Natural killer cell (primary cell): ENCODE measurements around the gene CNPY4. TPM values are rescaled to one million over a fixed set of nuclear protein-coding genes. Genes with fewer than 3 reads are reported as not detected.

Experiments
- ATAC-seq, 3 donors: fragments of 150-1000 bp in 2 of 3; fragments of 200-7000 bp in 1 of 3; cut with Tn5 transposase; 1 replicate in 1 of 3; 2 replicates in 2 of 3; pipeline ENCODE4 v1.10.0; 2021; ENCODE audit warnings: mild to moderate bottlenecking in 2 of 3, moderate library complexity in 2 of 3
- DNase-seq, 2 donors: peaks; one replicate each; pipeline versions ENCODE4 v3.0.0 to v3.0.0-alpha.2; 2013 to 2021; ENCODE audit warnings: mixed read lengths in 1 of 2
- H3K27ac ChIP-seq: one replicate; pipeline ENCODE4 v1.5.1; 2013; ENCODE audit warnings: mild to moderate bottlenecking, low read length
- H3K27me3 ChIP-seq: one replicate; pipeline ENCODE4 v1.6.1; 2013; ENCODE audit warnings: low read length; ENCODE audit not compliant: control insufficient read depth, insufficient read depth
- H3K36me3 ChIP-seq: one replicate; pipeline ENCODE4 v1.6.1; 2013; ENCODE audit warnings: low read length; ENCODE audit not compliant: control insufficient read depth, insufficient read depth
- H3K4me1 ChIP-seq: one replicate; pipeline ENCODE4 v1.6.1; 2013; ENCODE audit warnings: low read length; ENCODE audit not compliant: control insufficient read depth, insufficient read depth
- H3K4me3 ChIP-seq: one replicate; pipeline ENCODE4 v1.5.1; 2013; ENCODE audit warnings: low read length
- H3K9me3 ChIP-seq: one replicate; pipeline ENCODE4 v1.6.1; 2013; ENCODE audit warnings: low read length; ENCODE audit not compliant: control insufficient read depth, insufficient read depth
- H3K27ac Mint-ChIP-seq, 2 donors: one replicate each; pipeline ENCODE4 v1.8.0; 2022; ENCODE audit warnings: mild to moderate bottlenecking in 2 of 2, mixed read lengths in 2 of 2, moderate library complexity in 1 of 2
- H3K27me3 Mint-ChIP-seq, 2 donors: one replicate each; pipeline ENCODE4 v1.8.0; 2022; ENCODE audit warnings: low read depth in 2 of 2, mixed read lengths in 2 of 2
- H3K36me3 Mint-ChIP-seq: one replicate; pipeline ENCODE4 v1.8.0; 2022; ENCODE audit warnings: mixed read lengths
- H3K4me1 Mint-ChIP-seq, 2 donors: one replicate each; pipeline ENCODE4 v1.8.0; 2022; ENCODE audit warnings: mixed read lengths in 2 of 2
- H3K4me3 Mint-ChIP-seq: one replicate; pipeline ENCODE4 v1.8.0; 2022; ENCODE audit warnings: mild to moderate bottlenecking, moderate library complexity, mixed read lengths
- H3K9me3 Mint-ChIP-seq, 2 donors: one replicate each; pipeline ENCODE4 v1.8.0; 2022; ENCODE audit warnings: mixed read lengths in 2 of 2
- CTCF ChIP-seq: fragments of 200-600 bp; IDR thresholded peaks from one replicate; pipeline ENCODE4 v1.8.0; 2022; ENCODE audit warnings: antibody characterized with exemption
- WGBS: methylation state at CpG from one replicate; pipeline ENCODE4 v1.1.7; 2013; ENCODE audit warnings: missing lambda C conversion rate; ENCODE audit not compliant: insufficient coverage; 5-methylcytosine and 5-hydroxymethylcytosine counted together
- intact Hi-C: fragments of 100-400 bp; cut with micrococcal nuclease; formaldehyde crosslinking; loops from one replicate; pipeline ENCODE4 v1.14.2; 2022
- total RNA-seq, 4 donors: library from RNA; stranded (reverse); fragments of 120-200 nt in 1 of 4; gene quantifications; one replicate each; pipeline versions ENCODE4 v1.2.3 to v1.2.4, GENCODE V29; 2013 to 2022

Gene CNPY4
- total RNA-seq, 3 donors from 2014 or later (not counting 1 experiment from before 2014, with no cell fraction given): 19.1 to 25.8 (median 23.9) TPM

GRCh38 chr7:100126239-100126930 lies 7.0 kb downstream of the CNPY4 start:
- ATAC-seq (no peak), DNase-seq (no peak)
- intact Hi-C loops: loop anchor here (1.0 kb wide), 1 partner anchor 25 kb away; the partner anchor contains the start of genes AP4M1 and MCM7
- H3K27me3 Mint-ChIP-seq: no peaks in the 10 kb centered on the region
- H3K9me3 Mint-ChIP-seq: no peaks in the 10 kb centered on the region
- peak overlapping the region; percentile 88 for H3K4me3 ChIP-seq
- no peaks in the 10 kb centered on the region for H3K36me3 Mint-ChIP-seq
- no peaks in the 10 kb centered on the region for H3K9me3 ChIP-seq
- peaks cover 34% of the 10 kb centered on the region for H3K4me1 ChIP-seq
- no peaks in the 10 kb centered on the region for H3K27me3 ChIP-seq
- peak overlapping the region; percentile 96 for H3K27ac ChIP-seq
- peak overlapping the region; percentile 98 for H3K4me3 Mint-ChIP-seq
- no peaks in the 10 kb centered on the region for H3K36me3 ChIP-seq
- TF ChIP-seq CTCF: no peak
- WGBS: 13% methylated on average over 29 of the region's 29 CpGs
- peaks cover 24 to 36% of the 10 kb centered on the region in 2 donors for H3K4me1 Mint-ChIP-seq
- H3K27ac Mint-ChIP-seq: peak overlapping the region; percentile 98 to 99

- ATAC-seq (peak; percentile 89 to 97 (median 89)), DNase-seq (peak; percentile 87 to 97)
- Histone ChIP-seq H3K4me3 (peak within 1 kb of the TSS; percentile 88), H3K36me3 (no peaks in the 10 kb centered on the region), H3K27me3 (no peaks in the 10 kb centered on the region), H3K27ac (peak within 1 kb of the TSS; percentile 96), H3K9me3 (no peaks in the 10 kb centered on the region), H3K4me1 (peaks cover 34% of the 10 kb centered on the region)
- Mint-ChIP-seq H3K4me3 (peak within 1 kb of the TSS; percentile 98), H3K27me3 (no peaks in the 10 kb centered on the region), H3K4me1 (peaks cover 30 to 38% of the 10 kb centered on the region in 2 donors), H3K9me3 (no peaks in the 10 kb centered on the region), H3K27ac (peak within 1 kb of the TSS; percentile 98 to 99), H3K36me3 (no peaks in the 10 kb centered on the region)
- intact Hi-C loops: loop anchor here (1.0 kb wide), 2 partner anchors 8 to 26 kb away; partner anchors contain the start of genes AP4M1, CNPY4, MCM7 and TAF6
- under 1% methylated on average over 85 of the region's 85 CpGs for WGBS
- TF ChIP-seq CTCF: no peak
Observed at GRCh38 chr7:100126931-100127865, 7.8 kb downstream of the CNPY4 start, which contains the start of gene MBLAC1. MBLAC1 (plus strand) TSS chr7:100126967; CDS start chr7:100127396, 429 bp downstream.

- ATAC-seq: no peak
Observed at GRCh38 chr7:100127866-100128636, 8.6 kb downstream of the CNPY4 start.

More at GRCh38 chr7:100127866-100128636, 8.6 kb downstream of the CNPY4 start:
- 4% methylated on average over 37 of the region's 37 CpGs for WGBS
- no peaks in the 10 kb centered on the region for H3K36me3 Mint-ChIP-seq
- intact Hi-C loops: loop anchor here (1.0 kb wide), 1 partner anchor 9 kb away; the partner anchor contains the start of genes CNPY4 and TAF6
- Histone ChIP-seq H3K27me3 (no peaks in the 10 kb centered on the region), H3K9me3 (no peaks in the 10 kb centered on the region), H3K36me3 (no peaks in the 10 kb centered on the region), H3K27ac (peak overlapping the region; percentile 8), H3K4me1 (peaks cover 34% of the 10 kb centered on the region), H3K4me3 (peak overlapping the region; percentile 88)
- peaks cover 30 to 44% of the 10 kb centered on the region in 2 donors for H3K4me1 Mint-ChIP-seq
- peak overlapping the region in 1 of 2 donors; percentile 99 for H3K27ac Mint-ChIP-seq
- peak in 1 of 2 donors; percentile 48 for DNase-seq
- no peak for TF ChIP-seq CTCF
- H3K4me3 Mint-ChIP-seq: peak overlapping the region; percentile 52
- peaks cover 0 to 4% of the 10 kb centered on the region in 2 donors for H3K27me3 Mint-ChIP-seq
- no peaks in the 10 kb centered on the region for H3K9me3 Mint-ChIP-seq
